Purkinje cell (primary cell): ENCODE measurements around the gene TBC1D9B. TPM values are rescaled to one million over a fixed set of nuclear protein-coding genes. Genes with fewer than 3 reads are reported as not detected.

ENCODE experiments used
- polyA plus RNA-seq: library from polyadenylated mRNA; unstranded; fragments of >200 nt; fragmentation: Nextera tagmentation; gene quantifications from 2 replicates; pipeline ENCODE4 v1.2.1, GENCODE V29; 2014

TBC1D9B gene
- polyA plus RNA-seq, result 26.8 and 30.6 TPM in 2 replicates

GRCh38 chr5:179907556-179908324, at the start of gene TBC1D9B:
TSS of gene TBC1D9B (minus strand) at chr5:179907897. CDS start at chr5:179907821, 76 bp downstream.

GRCh38 chr5:179858586-179859427, 48.9 kb downstream of the TBC1D9B start, which contains the start of gene MRNIP:
TSS of gene MRNIP (minus strand) at chr5:179858817. CDS start at chr5:179858796, 21 bp downstream.

GRCh38 chr5:179820483-179821297, 87.0 kb downstream of the TBC1D9B start, which contains the start of gene SQSTM1:
TSS of gene SQSTM1 (plus strand) at chr5:179820905. CDS start at chr5:179820937, 32 bp downstream.

Other genes starting within 250 kb of the TBC1D9B start
- gene CBY3, start 226.9 kb downstream of the TBC1D9B start, polyA plus RNA-seq, result not detected in 2 replicates
- 257 and 264 TPM in 2 replicates for gene CANX, start 208.9 kb downstream of the TBC1D9B start, polyA plus RNA-seq
- 0.13 and 0.62 TPM in 2 replicates for gene MAML1, start 175.1 kb downstream of the TBC1D9B start, polyA plus RNA-seq
- not detected in 2 replicates for gene LTC4S, start 113.9 kb downstream of the TBC1D9B start, polyA plus RNA-seq
- gene MGAT4B, start 101.0 kb downstream of the TBC1D9B start, polyA plus RNA-seq, result 0.66 and 1.6 TPM in 2 replicates
- 19.6 and 26.1 TPM in 2 replicates for gene SQSTM1, start 87.0 kb downstream of the TBC1D9B start, polyA plus RNA-seq
- gene MRNIP, start 49.1 kb downstream of the TBC1D9B start, polyA plus RNA-seq, result 36.5 and 43.1 TPM in 2 replicates
- gene RNF130, start 163.9 kb upstream of the TBC1D9B start, polyA plus RNA-seq, result 20.1 and 31.2 TPM in 2 replicates